Subcutaneous abdominal adipose tissue (tissue), 5 donors: ENCODE data around the gene MAN1A1.

ENCODE experiments used
- H3K27ac ChIP-seq: one replicate; pipeline ENCODE4 v1.7.0; 2013; ENCODE audit warnings: low read depth, mild to moderate bottlenecking, inconsistent platforms, low read length, moderate library complexity
- H3K27me3 ChIP-seq, 5 donors: one replicate each; pipeline ENCODE4 v1.7.0; 2013; ENCODE audit warnings: low read length in 5 of 5, inconsistent platforms in 1 of 5; ENCODE audit not compliant: control insufficient read depth in 5 of 5, insufficient read depth in 4 of 5
- H3K36me3 ChIP-seq, 5 donors: one replicate each; pipeline ENCODE4 v1.7.0; 2013; ENCODE audit warnings: low read length in 5 of 5; ENCODE audit not compliant: control insufficient read depth in 5 of 5, insufficient read depth in 5 of 5
- H3K4me1 ChIP-seq, 5 donors: one replicate each; pipeline ENCODE4 v1.7.0; 2013; ENCODE audit warnings: low read length in 5 of 5, mild to moderate bottlenecking in 3 of 5, moderate library complexity in 1 of 5; ENCODE audit not compliant: control insufficient read depth in 5 of 5, insufficient read depth in 5 of 5
- H3K4me3 ChIP-seq, 5 donors: one replicate each; pipeline ENCODE4 v1.7.0; 2013; ENCODE audit warnings: low read length in 5 of 5, low read depth in 1 of 5
- H3K9ac ChIP-seq, 5 donors: one replicate each; pipeline ENCODE4 v1.7.0; 2013; ENCODE audit warnings: low read length in 5 of 5, mild to moderate bottlenecking in 4 of 5, moderate library complexity in 3 of 5
- H3K9me3 ChIP-seq, 5 donors: one replicate each; pipeline ENCODE4 v1.7.0; 2013; ENCODE audit warnings: low read length in 5 of 5; ENCODE audit not compliant: control insufficient read depth in 5 of 5
- donor health status: healthy.
- donor health status: healthy.
- donor health status: healthy.
- donor health status: healthy.
- donor health status: healthy.

Gene MAN1A1

GRCh38 chr6:119249319-119249718, 100.2 kb downstream of the MAN1A1 start:
- H3K36me3 ChIP-seq: peaks cover 18 to 40% (median 24%) of the 10 kb centered on the region in 5 donors
- H3K4me3 ChIP-seq: no peak overlapping the region
- H3K27me3 ChIP-seq: no peaks in the 10 kb centered on the region
- no peak overlapping the region for H3K27ac ChIP-seq
- H3K9me3 ChIP-seq: no peaks in the 10 kb centered on the region
- H3K4me1 ChIP-seq: peaks cover 0 to 8% (median 5%) of the 10 kb centered on the region in 5 donors
- H3K9ac ChIP-seq: no peak overlapping the region

GRCh38 chr6:119247504-119247903, 102.1 kb downstream of the MAN1A1 start:
- no peaks in the 10 kb centered on the region for H3K27me3 ChIP-seq
- H3K9ac ChIP-seq: no peak overlapping the region
- H3K36me3 ChIP-seq: peaks cover 18 to 40% (median 24%) of the 10 kb centered on the region in 5 donors
- no peak overlapping the region for H3K27ac ChIP-seq
- H3K9me3 ChIP-seq: no peaks in the 10 kb centered on the region
- no peak overlapping the region for H3K4me3 ChIP-seq
- peaks cover 0 to 8% (median 5%) of the 10 kb centered on the region in 5 donors for H3K4me1 ChIP-seq

GRCh38 chr6:119243657-119244056, 105.9 kb downstream of the MAN1A1 start:
- Histone ChIP-seq H3K27ac (no peak overlapping the region), H3K9ac (no peak overlapping the region), H3K36me3 (peaks cover 18 to 32% (median 21%) of the 10 kb centered on the region in 5 donors), H3K9me3 (no peaks in the 10 kb centered on the region), H3K4me1 (peaks cover 4 to 21% (median 19%) of the 10 kb centered on the region in 5 donors), H3K27me3 (no peaks in the 10 kb centered on the region), H3K4me3 (no peak overlapping the region)

GRCh38 chr6:119243037-119243436, 106.5 kb downstream of the MAN1A1 start:
- no peak overlapping the region for H3K27ac ChIP-seq

GRCh38 chr6:119241540-119242309, 107.8 kb downstream of the MAN1A1 start:
- Histone ChIP-seq H3K27me3 (no peaks in the 10 kb centered on the region), H3K4me3 (no peak overlapping the region), H3K9me3 (no peaks in the 10 kb centered on the region), H3K4me1 (peaks cover 4 to 21% (median 19%) of the 10 kb centered on the region in 5 donors), H3K36me3 (peaks cover 7 to 15% (median 12%) of the 10 kb centered on the region in 5 donors), H3K9ac (no peak overlapping the region), H3K27ac (peak overlapping the region; percentile 5)

More at GRCh38 chr6:119243037-119243436, 106.5 kb downstream of the MAN1A1 start:
- H3K9ac ChIP-seq: no peak overlapping the region
- no peaks in the 10 kb centered on the region for H3K9me3 ChIP-seq
- peaks cover 18 to 26% (median 21%) of the 10 kb centered on the region in 5 donors for H3K36me3 ChIP-seq
- no peak overlapping the region for H3K4me3 ChIP-seq
- no peaks in the 10 kb centered on the region for H3K27me3 ChIP-seq
- peaks cover 4 to 21% (median 19%) of the 10 kb centered on the region in 5 donors for H3K4me1 ChIP-seq

GRCh38 chr6:119241111-119241465, 108.5 kb downstream of the MAN1A1 start:
- peak overlapping the region; percentile 5 for H3K27ac ChIP-seq
- H3K27me3 ChIP-seq: no peaks in the 10 kb centered on the region
- no peak overlapping the region for H3K4me3 ChIP-seq
- peaks cover under 1 to 10% (median 9%) of the 10 kb centered on the region in 5 donors for H3K36me3 ChIP-seq
- H3K4me1 ChIP-seq: peaks cover 4 to 21% (median 19%) of the 10 kb centered on the region in 5 donors
- H3K9me3 ChIP-seq: peaks cover 0 to 3% (median 0%) of the 10 kb centered on the region in 5 donors
- H3K9ac ChIP-seq: peak overlapping the region in 1 of 5 donors; percentile 28

GRCh38 chr6:119240257-119241110, 109.1 kb downstream of the MAN1A1 start:
- Histone ChIP-seq H3K9ac (peak overlapping the region in 1 of 5 donors; percentile 28), H3K4me1 (peaks cover 4 to 21% (median 18%) of the 10 kb centered on the region in 5 donors), H3K27ac (no peak overlapping the region), H3K36me3 (peaks cover 0 to 12% (median 11%) of the 10 kb centered on the region in 5 donors), H3K4me3 (no peak overlapping the region), H3K9me3 (peaks cover 0 to 3% (median 0%) of the 10 kb centered on the region in 5 donors), H3K27me3 (no peaks in the 10 kb centered on the region)

- Histone ChIP-seq H3K36me3 (peaks cover 6 to 22% (median 13%) of the 10 kb centered on the region in 5 donors), H3K4me1 (peaks cover 4 to 16% (median 12%) of the 10 kb centered on the region in 5 donors), H3K9me3 (peaks cover 0 to 3% (median 0%) of the 10 kb centered on the region in 5 donors), H3K27me3 (no peaks in the 10 kb centered on the region), H3K9ac (no peak overlapping the region), H3K4me3 (no peak overlapping the region), H3K27ac (no peak overlapping the region)
Observed at GRCh38 chr6:119237177-119237715, 112.3 kb downstream of the MAN1A1 start.

GRCh38 chr6:119234941-119235340, 114.6 kb downstream of the MAN1A1 start:
- Histone ChIP-seq H3K27ac (no peak overlapping the region), H3K9ac (no peak overlapping the region), H3K27me3 (no peaks in the 10 kb centered on the region), H3K9me3 (peaks cover 0 to 3% (median 0%) of the 10 kb centered on the region in 5 donors), H3K4me3 (no peak overlapping the region), H3K4me1 (peaks cover 0 to under 1% (median 0%) of the 10 kb centered on the region in 5 donors), H3K36me3 (peaks cover 6 to 26% (median 21%) of the 10 kb centered on the region in 5 donors)
